Transverse colon (tissue), 4 donors: ENCODE results near the gene TEX10. TPM values are rescaled to one million over a fixed set of nuclear protein-coding genes. Genes with fewer than 3 reads are reported as not detected.

Source experiments
- DNase-seq: peaks from one replicate; pipeline ENCODE4 v3.0.0-alpha.2; 2019
- H3K27ac ChIP-seq, 4 donors: fragments of 200-600 bp; sonication (generic); 2 replicates each; pipeline ENCODE4 v1.5.1; 2016 to 2018; ENCODE audit warnings: inconsistent platforms in 4 of 4
- H3K27me3 ChIP-seq: fragments of 200-600 bp; sonication (generic); 2 replicates; pipeline ENCODE4 v1.5.1; 2017; ENCODE audit warnings: inconsistent platforms
- H3K36me3 ChIP-seq, 4 donors: fragments of 200-600 bp; sonication (generic); 2 replicates each; pipeline ENCODE4 v1.5.1; 2017 to 2019; ENCODE audit warnings: inconsistent platforms in 4 of 4
- H3K4me1 ChIP-seq, 4 donors: fragments of 200-600 bp; sonication (generic); 2 replicates each; pipeline ENCODE4 v1.5.1; 2017 to 2020; ENCODE audit warnings: inconsistent platforms in 4 of 4
- H3K4me3 ChIP-seq, 4 donors: fragments of 200-600 bp; sonication (generic); 1 replicate in 1 of 4; 2 replicates in 3 of 4; pipeline versions ENCODE4 v1.5.1 to v1.6.1; 2017 to 2019; ENCODE audit warnings: inconsistent platforms in 4 of 4
- H3K9me3 ChIP-seq, 2 donors: fragments of 200-600 bp; sonication (generic); 2 replicates each; pipeline ENCODE4 v1.5.1; 2017 to 2019; ENCODE audit warnings: inconsistent platforms in 2 of 2
- EP300 ChIP-seq: sonication (generic); formaldehyde crosslinking; IDR thresholded peaks from one replicate; pipeline ENCODE4 v1.6.1; 2017; ENCODE audit warnings: antibody characterized with exemption, low read depth
- POLR2A ChIP-seq: fragments of 450-650 bp; IDR thresholded peaks from one replicate; pipeline ENCODE4 v1.6.1; 2016; ENCODE audit warnings: antibody characterized with exemption, mild to moderate bottlenecking, moderate library complexity
- POLR2AphosphoS5 ChIP-seq, 3 donors: sonication (generic); formaldehyde crosslinking; IDR thresholded peaks; one replicate each; pipeline ENCODE4 v1.6.1; 2016; ENCODE audit warnings: antibody characterized with exemption in 3 of 3
- WGBS, 2 donors: methylation state at CpG; one replicate each; pipeline ENCODE4 v1.1.5; 2018; ENCODE audit warnings: low coverage in 1 of 2; 5-methylcytosine and 5-hydroxymethylcytosine counted together
- in situ Hi-C, 4 donors: fragments of 200-750 bp; cut with MboI; loops; one replicate each; pipeline versions ENCODE4 v1.15.0 to v1.15.1; 2017; ENCODE audit warnings: low sequenced_read_pairs in 3 of 4, low pct_ligation_motif_present in 1 of 4, low pct_unique_long_range_greater_than_20kb in 1 of 4
- intact Hi-C: fragments of 100-400 bp; cut with DNase I; formaldehyde crosslinking; loops from one replicate; pipeline ENCODE4 v1.15.1; 2023; ENCODE audit warnings: low total_unique reads
- total RNA-seq, 4 donors: library from RNA; depleted of rRNA; stranded (reverse); fragments of >200 nt; gene quantifications; one replicate each; pipeline ENCODE4 v1.1.0, GENCODE V29; 2016
- TF ChIP-seq, protein P1 (sequence below), 5 experiments: fragments of 200-600 bp in 3 of 5; fragments of 450-650 bp in 2 of 5; sonication (generic) in 3 of 5; IDR thresholded peaks; 1 replicate in 2 of 5; 2 replicates in 3 of 5; pipeline ENCODE4 v1.5.1; 2016 to 2017; ENCODE audit warnings: antibody characterized with exemption in 5 of 5, inconsistent platforms in 3 of 5, mild to moderate bottlenecking in 2 of 5, moderate library complexity in 1 of 5

TEX10 gene
- total RNA-seq, 4 donors from 2014 or later: 8.7 to 16.8 (median 13.0) TPM

DNA sequence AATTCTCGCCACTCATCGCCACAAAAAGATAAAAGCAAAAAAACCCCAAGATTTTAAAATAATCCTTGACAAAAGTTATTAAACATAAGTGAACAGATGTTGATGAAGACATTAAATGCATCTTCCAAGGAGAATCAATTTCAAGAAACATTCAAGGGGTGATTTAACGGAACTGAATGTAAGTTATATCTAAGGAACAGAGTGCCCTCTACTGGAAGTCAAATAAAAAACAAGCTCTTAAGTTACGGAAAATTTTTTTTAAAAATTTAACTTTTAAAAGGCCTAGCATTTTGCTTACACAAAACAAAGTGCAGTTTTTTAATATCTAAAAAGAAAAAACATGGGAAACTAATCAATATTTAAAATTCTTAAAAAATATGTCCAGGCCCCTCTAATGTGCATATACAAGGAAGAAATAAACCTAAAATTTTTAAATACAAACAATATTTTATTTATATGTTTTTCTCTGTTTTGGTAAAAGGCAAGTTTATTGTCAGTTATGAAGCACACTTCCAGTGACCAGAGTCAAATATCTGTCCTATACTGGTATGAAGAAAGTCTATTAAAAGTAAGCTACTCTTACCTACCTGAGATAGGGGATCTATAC, 28.0 kb downstream of the TEX10 start:
- TF ChIP-seq, protein P1, sequence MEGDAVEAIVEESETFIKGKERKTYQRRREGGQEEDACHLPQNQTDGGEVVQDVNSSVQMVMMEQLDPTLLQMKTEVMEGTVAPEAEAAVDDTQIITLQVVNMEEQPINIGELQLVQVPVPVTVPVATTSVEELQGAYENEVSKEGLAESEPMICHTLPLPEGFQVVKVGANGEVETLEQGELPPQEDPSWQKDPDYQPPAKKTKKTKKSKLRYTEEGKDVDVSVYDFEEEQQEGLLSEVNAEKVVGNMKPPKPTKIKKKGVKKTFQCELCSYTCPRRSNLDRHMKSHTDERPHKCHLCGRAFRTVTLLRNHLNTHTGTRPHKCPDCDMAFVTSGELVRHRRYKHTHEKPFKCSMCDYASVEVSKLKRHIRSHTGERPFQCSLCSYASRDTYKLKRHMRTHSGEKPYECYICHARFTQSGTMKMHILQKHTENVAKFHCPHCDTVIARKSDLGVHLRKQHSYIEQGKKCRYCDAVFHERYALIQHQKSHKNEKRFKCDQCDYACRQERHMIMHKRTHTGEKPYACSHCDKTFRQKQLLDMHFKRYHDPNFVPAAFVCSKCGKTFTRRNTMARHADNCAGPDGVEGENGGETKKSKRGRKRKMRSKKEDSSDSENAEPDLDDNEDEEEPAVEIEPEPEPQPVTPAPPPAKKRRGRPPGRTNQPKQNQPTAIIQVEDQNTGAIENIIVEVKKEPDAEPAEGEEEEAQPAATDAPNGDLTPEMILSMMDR (IDR thresholded peaks at IDR 0.05): peak; percentile 27 to 54 (median 44)
- TF ChIP-seq EP300 (no peak), POLR2A (no peak)
- intact Hi-C loops (no loop called here), in situ Hi-C loops (loop anchor here in 3 of 4 donors (25.0 kb wide), 3 partner anchors 263 to 512 kb away; partner anchors contain the start of genes CAVIN4 (in 1 of the 3) and NR4A3 (in 1 of the 3))
- Histone ChIP-seq H3K27ac (no peak overlapping the region), H3K4me1 (peaks cover 0 to 6% (median 0%) of the 10 kb centered on the region in 4 donors), H3K4me3 (no peak overlapping the region), H3K27me3 (no peaks in the 10 kb centered on the region), H3K9me3 (no peaks in the 10 kb centered on the region), H3K36me3 (peaks cover 0 to 21% (median 0%) of the 10 kb centered on the region in 4 donors)
- DNase-seq: no peak
- WGBS, 2 donors: 56 to 63% methylated on average over 4 of the region's 4 CpGs

DNA sequence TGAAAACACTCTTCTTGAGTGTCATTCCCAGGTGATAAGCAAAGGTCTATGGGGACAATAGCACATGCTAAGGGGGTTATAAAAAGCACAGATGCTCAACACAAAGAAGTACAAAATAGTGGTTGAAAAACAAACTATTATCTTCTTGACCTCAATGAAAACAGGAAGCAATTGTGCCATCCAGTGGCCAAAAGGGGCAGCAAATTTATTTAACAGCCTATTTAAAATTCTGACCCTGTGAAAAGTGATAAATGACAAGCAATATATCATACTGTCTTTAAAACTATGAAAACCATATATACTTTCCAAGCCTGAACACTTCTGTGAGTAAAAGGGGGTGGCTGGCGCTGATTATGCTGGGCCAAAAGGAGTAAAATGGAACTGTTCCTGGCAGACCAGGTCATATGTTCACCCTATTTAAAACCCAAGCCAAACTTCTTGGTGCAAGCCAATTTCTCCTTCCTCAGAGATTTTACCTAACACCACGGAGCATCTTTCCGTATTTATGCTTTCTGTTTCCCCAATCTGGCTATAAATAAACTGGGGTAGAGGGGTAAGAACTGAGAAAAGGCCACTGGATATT, 29.7 kb downstream of the TEX10 start:
- Histone ChIP-seq H3K27ac (no peak overlapping the region), H3K27me3 (no peaks in the 10 kb centered on the region), H3K9me3 (no peaks in the 10 kb centered on the region), H3K36me3 (peaks cover 0 to 28% (median 0%) of the 10 kb centered on the region in 4 donors), H3K4me1 (no peaks in the 10 kb centered on the region), H3K4me3 (no peak overlapping the region)
- 84 to 87% methylated on average over 3 of the region's 3 CpGs for WGBS, 2 donors
- no peak for DNase-seq
- TF ChIP-seq, protein P1 (IDR thresholded peaks at IDR 0.05): peak; percentile 45 to 61 (median 54)
- TF ChIP-seq POLR2AphosphoS5 (IDR thresholded peaks at IDR 0.05): no peak
- in situ Hi-C loops (no loop called here), intact Hi-C loops (no loop called here)

DNA sequence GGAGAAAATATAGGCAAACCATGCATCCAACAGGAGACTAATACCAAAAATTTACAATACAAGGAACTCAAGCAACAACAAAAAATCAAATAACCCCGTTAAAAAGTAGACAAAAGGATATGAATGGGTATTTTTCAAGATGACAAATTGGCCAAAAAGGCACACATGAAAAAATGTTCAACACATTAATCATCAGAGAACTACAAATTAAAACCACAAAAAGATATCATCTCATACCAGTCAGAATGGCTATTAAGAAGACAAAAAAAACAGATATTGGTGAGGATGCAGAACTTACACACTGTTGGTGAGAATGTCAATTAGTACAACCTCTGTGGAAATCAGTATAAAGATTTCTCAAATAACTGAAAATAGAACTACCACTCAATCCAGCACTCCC, 35.0 kb downstream of the TEX10 start:
- H3K27me3 ChIP-seq: no peaks in the 10 kb centered on the region
- no peaks in the 10 kb centered on the region for H3K9me3 ChIP-seq
- no peak overlapping the region for H3K27ac ChIP-seq
- 85 to 100% methylated on average over 1 of the region's 1 CpG for WGBS, 2 donors
- no peak for TF ChIP-seq EP300
- TF ChIP-seq, protein P1 (IDR thresholded peaks at IDR 0.05): no peak
- TF ChIP-seq POLR2A: no peak
- no peak for TF ChIP-seq POLR2AphosphoS5 (IDR thresholded peaks at IDR 0.05)
- no peak for DNase-seq
- H3K4me3 ChIP-seq: no peak overlapping the region
- peaks cover 0 to 33% (median 3%) of the 10 kb centered on the region in 4 donors for H3K36me3 ChIP-seq
- H3K4me1 ChIP-seq: no peaks in the 10 kb centered on the region
- intact Hi-C loops (no loop called here), in situ Hi-C loops (no loop called here)

DNA sequence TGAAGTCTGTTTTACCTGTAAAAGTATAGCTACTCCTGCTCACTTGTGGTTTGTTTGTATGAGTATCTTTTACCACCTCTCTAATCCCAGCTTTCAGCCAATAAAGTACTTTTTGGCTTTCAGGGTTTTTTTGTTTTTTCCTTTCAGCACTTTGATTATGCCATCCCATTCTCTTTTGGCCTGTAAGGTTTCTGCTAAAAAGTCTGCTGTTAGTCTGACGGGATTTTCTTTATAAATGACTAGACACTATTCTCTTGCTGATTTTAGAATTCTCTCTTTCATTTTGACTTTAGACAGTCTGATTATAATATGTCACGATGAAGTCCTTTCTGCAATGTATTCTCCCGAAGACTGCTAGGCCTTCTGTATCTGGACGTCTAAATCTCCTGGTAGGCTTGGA, 37.2 kb downstream of the TEX10 start:
- Histone ChIP-seq H3K4me1 (no peaks in the 10 kb centered on the region), H3K36me3 (peaks cover 0 to 19% (median 4%) of the 10 kb centered on the region in 4 donors), H3K4me3 (no peak overlapping the region), H3K9me3 (no peaks in the 10 kb centered on the region), H3K27ac (no peak overlapping the region), H3K27me3 (no peaks in the 10 kb centered on the region)
- DNase-seq: no peak
- WGBS, 2 donors: 91 to 94% methylated on average over 4 of the region's 4 CpGs
- intact Hi-C loops: no loop called here
- TF ChIP-seq, protein P1 (IDR thresholded peaks at IDR 0.05): no peak
- TF ChIP-seq EP300 (no peak), POLR2A (no peak), POLR2AphosphoS5 (IDR thresholded peaks at IDR 0.05) (no peak)
- in situ Hi-C loops: no loop called here
